HEK293 (cell line): Measurements from ENCODE around the gene AMIGO1.

Experiments used
- ZNF157 ChIP-seq: fragments of 450-650 bp; formaldehyde crosslinking; IDR thresholded peaks from 2 replicates; pipeline ENCODE4 v1.5.1; 2016; ENCODE audit warnings: missing biosample characterization, missing genetic modification characterization
- ZNF843 ChIP-seq: fragments of 450-650 bp; formaldehyde crosslinking; IDR thresholded peaks from 2 replicates; pipeline ENCODE4 v1.5.1; 2016; ENCODE audit warnings: missing biosample characterization, missing genetic modification characterization
- TF ChIP-seq, protein P1 (sequence below): fragments of 450-650 bp; formaldehyde crosslinking; IDR thresholded peaks from 2 replicates; pipeline ENCODE4 v1.5.1; 2016; ENCODE audit warnings: missing biosample characterization, missing genetic modification characterization
- TF ChIP-seq, protein P2 (sequence below): fragments of 450-650 bp; formaldehyde crosslinking; IDR thresholded peaks from 2 replicates; pipeline ENCODE4 v1.5.1; 2016; ENCODE audit warnings: missing biosample characterization, missing genetic modification characterization, borderline replicate concordance
- TF ChIP-seq, protein P3 (sequence below): fragments of 450-650 bp; formaldehyde crosslinking; IDR thresholded peaks from 2 replicates; pipeline ENCODE4 v1.5.1; 2016; ENCODE audit warnings: missing biosample characterization, missing genetic modification characterization

DNA sequence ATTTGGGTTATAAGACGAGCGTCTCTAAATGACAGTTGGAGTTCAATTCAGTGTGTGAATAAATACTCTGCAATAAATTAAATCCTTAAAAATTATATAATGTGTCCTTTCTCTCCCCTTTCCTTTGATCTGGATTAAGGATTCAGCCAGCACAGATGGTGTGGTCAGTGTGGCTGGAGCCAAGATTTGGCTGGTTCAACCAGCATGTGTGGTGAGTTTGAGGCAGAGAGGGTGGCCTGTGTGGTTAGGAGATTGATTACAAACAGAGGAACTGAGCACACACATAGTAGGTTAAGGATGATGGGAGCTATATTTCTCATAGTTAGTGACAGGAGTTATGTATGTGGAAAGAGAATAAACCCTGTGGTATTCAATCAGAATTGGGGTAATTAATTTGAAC lies 14.2 kb upstream of the AMIGO1 start:
- TF ChIP-seq, protein P1, sequence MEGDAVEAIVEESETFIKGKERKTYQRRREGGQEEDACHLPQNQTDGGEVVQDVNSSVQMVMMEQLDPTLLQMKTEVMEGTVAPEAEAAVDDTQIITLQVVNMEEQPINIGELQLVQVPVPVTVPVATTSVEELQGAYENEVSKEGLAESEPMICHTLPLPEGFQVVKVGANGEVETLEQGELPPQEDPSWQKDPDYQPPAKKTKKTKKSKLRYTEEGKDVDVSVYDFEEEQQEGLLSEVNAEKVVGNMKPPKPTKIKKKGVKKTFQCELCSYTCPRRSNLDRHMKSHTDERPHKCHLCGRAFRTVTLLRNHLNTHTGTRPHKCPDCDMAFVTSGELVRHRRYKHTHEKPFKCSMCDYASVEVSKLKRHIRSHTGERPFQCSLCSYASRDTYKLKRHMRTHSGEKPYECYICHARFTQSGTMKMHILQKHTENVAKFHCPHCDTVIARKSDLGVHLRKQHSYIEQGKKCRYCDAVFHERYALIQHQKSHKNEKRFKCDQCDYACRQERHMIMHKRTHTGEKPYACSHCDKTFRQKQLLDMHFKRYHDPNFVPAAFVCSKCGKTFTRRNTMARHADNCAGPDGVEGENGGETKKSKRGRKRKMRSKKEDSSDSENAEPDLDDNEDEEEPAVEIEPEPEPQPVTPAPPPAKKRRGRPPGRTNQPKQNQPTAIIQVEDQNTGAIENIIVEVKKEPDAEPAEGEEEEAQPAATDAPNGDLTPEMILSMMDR (tag by site-specific recombination), result no peak
- TF ChIP-seq ZNF157 (tag by site-specific recombination) (no peak), ZNF843 (no peak)
- TF ChIP-seq, protein P2, sequence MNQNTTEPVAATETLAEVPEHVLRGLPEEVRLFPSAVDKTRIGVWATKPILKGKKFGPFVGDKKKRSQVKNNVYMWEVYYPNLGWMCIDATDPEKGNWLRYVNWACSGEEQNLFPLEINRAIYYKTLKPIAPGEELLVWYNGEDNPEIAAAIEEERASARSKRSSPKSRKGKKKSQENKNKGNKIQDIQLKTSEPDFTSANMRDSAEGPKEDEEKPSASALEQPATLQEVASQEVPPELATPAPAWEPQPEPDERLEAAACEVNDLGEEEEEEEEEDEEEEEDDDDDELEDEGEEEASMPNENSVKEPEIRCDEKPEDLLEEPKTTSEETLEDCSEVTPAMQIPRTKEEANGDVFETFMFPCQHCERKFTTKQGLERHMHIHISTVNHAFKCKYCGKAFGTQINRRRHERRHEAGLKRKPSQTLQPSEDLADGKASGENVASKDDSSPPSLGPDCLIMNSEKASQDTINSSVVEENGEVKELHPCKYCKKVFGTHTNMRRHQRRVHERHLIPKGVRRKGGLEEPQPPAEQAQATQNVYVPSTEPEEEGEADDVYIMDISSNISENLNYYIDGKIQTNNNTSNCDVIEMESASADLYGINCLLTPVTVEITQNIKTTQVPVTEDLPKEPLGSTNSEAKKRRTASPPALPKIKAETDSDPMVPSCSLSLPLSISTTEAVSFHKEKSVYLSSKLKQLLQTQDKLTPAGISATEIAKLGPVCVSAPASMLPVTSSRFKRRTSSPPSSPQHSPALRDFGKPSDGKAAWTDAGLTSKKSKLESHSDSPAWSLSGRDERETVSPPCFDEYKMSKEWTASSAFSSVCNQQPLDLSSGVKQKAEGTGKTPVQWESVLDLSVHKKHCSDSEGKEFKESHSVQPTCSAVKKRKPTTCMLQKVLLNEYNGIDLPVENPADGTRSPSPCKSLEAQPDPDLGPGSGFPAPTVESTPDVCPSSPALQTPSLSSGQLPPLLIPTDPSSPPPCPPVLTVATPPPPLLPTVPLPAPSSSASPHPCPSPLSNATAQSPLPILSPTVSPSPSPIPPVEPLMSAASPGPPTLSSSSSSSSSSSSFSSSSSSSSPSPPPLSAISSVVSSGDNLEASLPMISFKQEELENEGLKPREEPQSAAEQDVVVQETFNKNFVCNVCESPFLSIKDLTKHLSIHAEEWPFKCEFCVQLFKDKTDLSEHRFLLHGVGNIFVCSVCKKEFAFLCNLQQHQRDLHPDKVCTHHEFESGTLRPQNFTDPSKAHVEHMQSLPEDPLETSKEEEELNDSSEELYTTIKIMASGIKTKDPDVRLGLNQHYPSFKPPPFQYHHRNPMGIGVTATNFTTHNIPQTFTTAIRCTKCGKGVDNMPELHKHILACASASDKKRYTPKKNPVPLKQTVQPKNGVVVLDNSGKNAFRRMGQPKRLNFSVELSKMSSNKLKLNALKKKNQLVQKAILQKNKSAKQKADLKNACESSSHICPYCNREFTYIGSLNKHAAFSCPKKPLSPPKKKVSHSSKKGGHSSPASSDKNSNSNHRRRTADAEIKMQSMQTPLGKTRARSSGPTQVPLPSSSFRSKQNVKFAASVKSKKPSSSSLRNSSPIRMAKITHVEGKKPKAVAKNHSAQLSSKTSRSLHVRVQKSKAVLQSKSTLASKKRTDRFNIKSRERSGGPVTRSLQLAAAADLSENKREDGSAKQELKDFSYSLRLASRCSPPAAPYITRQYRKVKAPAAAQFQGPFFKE (tag by site-specific recombination), result no peak
- TF ChIP-seq, protein P3, sequence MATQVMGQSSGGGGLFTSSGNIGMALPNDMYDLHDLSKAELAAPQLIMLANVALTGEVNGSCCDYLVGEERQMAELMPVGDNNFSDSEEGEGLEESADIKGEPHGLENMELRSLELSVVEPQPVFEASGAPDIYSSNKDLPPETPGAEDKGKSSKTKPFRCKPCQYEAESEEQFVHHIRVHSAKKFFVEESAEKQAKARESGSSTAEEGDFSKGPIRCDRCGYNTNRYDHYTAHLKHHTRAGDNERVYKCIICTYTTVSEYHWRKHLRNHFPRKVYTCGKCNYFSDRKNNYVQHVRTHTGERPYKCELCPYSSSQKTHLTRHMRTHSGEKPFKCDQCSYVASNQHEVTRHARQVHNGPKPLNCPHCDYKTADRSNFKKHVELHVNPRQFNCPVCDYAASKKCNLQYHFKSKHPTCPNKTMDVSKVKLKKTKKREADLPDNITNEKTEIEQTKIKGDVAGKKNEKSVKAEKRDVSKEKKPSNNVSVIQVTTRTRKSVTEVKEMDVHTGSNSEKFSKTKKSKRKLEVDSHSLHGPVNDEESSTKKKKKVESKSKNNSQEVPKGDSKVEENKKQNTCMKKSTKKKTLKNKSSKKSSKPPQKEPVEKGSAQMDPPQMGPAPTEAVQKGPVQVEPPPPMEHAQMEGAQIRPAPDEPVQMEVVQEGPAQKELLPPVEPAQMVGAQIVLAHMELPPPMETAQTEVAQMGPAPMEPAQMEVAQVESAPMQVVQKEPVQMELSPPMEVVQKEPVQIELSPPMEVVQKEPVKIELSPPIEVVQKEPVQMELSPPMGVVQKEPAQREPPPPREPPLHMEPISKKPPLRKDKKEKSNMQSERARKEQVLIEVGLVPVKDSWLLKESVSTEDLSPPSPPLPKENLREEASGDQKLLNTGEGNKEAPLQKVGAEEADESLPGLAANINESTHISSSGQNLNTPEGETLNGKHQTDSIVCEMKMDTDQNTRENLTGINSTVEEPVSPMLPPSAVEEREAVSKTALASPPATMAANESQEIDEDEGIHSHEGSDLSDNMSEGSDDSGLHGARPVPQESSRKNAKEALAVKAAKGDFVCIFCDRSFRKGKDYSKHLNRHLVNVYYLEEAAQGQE (tag by site-specific recombination), result no peak
